ENCODE measurements around the gene ERFE.

DNA sequence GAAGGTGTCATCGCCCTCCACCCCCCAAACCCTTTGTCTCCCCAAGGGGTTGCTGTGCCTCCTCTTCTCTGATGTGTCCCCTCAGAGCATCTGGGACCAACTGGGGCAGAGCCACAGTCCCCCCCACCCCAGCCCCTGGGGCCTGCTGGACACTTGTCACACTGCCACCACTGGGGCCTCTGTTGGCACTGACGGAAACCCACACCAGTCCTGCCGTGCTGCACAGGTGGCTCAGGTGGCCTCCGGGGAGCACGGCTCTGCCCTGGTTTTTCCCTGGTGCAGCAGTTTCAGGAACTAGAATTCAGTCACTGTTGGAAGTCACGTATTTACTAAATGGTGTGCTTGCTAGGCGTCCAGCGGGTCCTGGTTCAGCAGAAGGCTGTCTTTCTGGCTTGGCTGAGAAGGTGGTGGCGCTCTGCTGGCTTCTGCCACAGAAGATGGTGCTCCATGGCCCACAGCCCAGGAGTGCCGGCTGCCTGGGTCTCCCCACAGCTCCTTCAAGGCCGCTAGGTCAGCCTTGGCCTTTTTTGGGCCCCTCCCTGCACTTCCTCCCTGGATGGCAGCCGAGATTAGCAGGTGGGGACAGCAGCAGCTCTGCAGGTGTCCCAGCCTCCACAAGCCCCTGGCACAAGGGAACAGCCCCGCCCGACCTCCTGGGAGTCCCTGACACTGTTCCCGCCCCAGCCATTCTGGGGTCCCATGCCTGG, 38.9 kb upstream of the ERFE start:
- TF ChIP-seq, protein P1, sequence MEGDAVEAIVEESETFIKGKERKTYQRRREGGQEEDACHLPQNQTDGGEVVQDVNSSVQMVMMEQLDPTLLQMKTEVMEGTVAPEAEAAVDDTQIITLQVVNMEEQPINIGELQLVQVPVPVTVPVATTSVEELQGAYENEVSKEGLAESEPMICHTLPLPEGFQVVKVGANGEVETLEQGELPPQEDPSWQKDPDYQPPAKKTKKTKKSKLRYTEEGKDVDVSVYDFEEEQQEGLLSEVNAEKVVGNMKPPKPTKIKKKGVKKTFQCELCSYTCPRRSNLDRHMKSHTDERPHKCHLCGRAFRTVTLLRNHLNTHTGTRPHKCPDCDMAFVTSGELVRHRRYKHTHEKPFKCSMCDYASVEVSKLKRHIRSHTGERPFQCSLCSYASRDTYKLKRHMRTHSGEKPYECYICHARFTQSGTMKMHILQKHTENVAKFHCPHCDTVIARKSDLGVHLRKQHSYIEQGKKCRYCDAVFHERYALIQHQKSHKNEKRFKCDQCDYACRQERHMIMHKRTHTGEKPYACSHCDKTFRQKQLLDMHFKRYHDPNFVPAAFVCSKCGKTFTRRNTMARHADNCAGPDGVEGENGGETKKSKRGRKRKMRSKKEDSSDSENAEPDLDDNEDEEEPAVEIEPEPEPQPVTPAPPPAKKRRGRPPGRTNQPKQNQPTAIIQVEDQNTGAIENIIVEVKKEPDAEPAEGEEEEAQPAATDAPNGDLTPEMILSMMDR (IDR thresholded peaks at IDR 0.05): no peak
- TF ChIP-seq POLR2A (IDR thresholded peaks at IDR 0.05): no peak
